Activated naive CD8-positive, alpha-beta T cell treated with anti-CD3 and anti-CD28 coated beads, Interleukin-2, amount 10 ng/mL, durations not matched to agents 7 days and 5 days (primary cell): ENCODE results near the gene PXN. TPM values are rescaled to one million over a fixed set of nuclear protein-coding genes. Genes with fewer than 3 reads are reported as not detected.

Experiments used
- ATAC-seq: fragments of 150-1000 bp; cut with Tn5 transposase; one replicate; pipeline ENCODE4 v1.10.0; 2021; ENCODE audit warnings: low read depth, moderate library complexity
- POLR2A ChIA-PET: fragments of 350-600 bp; sonication (Branson Sonifier 250); formaldehyde crosslinking; loops from one replicate; lab custom pipeline; 2021; ENCODE audit warnings: antibody characterized with exemption; lab: Charles Lee
- DNase-seq: peaks from one replicate; pipeline ENCODE4 v3.0.0; 2021
- H3K27ac Mint-ChIP-seq: one replicate; pipeline ENCODE4 v1.8.0; 2022; ENCODE audit warnings: mild to moderate bottlenecking, mixed read lengths
- H3K27me3 Mint-ChIP-seq: one replicate; pipeline ENCODE4 v1.8.0; 2022; ENCODE audit warnings: mild to moderate bottlenecking, moderate library complexity, mixed read lengths
- H3K36me3 Mint-ChIP-seq: one replicate; pipeline ENCODE4 v1.8.0; 2021; ENCODE audit warnings: mild to moderate bottlenecking, mixed read lengths
- H3K4me1 Mint-ChIP-seq: one replicate; pipeline ENCODE4 v1.8.0; 2021; ENCODE audit warnings: mixed read lengths
- H3K4me3 Mint-ChIP-seq: one replicate; pipeline ENCODE4 v1.8.0; 2022; ENCODE audit warnings: mild to moderate bottlenecking, moderate library complexity, mixed read lengths
- H3K9me3 Mint-ChIP-seq: one replicate; pipeline ENCODE4 v1.8.0; 2021; ENCODE audit warnings: mixed read lengths
- total RNA-seq, 2 experiments: library from RNA; stranded (reverse); gene quantifications; one replicate each; pipeline ENCODE4 v1.2.3, GENCODE V29; 2021

PXN gene
- total RNA-seq, 2 experiments from 2014 or later = 89.0 to 94.7 TPM

DNA sequence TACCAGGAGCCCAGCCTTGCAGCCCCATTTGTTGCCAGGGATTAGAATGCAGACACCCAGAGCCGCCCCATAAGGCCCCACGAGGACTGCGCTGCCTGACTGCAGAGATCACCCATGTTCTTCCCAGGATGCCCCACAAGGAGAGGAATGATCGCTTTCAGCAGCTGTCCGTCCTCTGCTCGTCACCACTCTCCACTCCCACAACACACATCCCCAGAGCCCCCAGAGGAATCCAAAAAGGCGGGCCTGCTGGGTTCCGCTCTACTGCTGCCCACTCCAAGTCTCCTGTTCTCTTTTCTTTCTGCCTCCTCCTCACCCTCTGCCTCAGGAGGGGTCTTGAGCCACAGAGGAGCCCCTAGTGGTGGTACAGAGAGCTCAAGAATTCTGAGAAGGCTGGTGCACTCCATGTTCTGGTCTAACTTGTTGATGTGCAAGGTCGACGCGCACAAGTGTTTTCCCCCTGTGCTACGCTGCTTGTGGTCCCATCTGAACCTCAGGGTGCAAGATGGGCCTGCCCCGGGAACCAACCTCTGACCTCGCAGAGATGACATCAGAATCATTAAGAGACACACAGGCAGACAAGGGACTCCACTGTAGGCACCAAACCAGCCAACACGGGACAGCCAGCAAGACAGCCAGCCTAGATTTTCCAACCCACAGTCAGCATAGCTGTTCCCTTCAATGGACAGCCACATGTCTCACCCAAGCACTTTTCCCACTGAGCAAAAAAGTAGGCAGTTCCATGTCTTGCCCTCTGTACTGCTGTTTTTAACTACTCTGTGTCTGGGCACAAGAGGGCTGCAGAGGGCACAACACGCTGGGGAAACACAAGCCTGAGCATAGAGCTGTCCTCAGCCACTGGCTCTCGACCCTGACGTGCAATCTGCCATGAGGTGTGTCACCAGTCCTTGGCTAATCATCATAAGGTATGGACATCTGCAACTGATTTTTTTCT lies 29.9 kb downstream of the PXN start:
- Mint-ChIP-seq H3K27me3 (no peaks in the 10 kb centered on the region), H3K36me3 (peaks cover 5% of the 10 kb centered on the region), H3K27ac (no peak overlapping the region), H3K9me3 (no peaks in the 10 kb centered on the region), H3K4me3 (no peak overlapping the region), H3K4me1 (peaks cover 47% of the 10 kb centered on the region)
- ATAC-seq = no peak
- DNase-seq = no peak
- POLR2A ChIA-PET = interaction anchor here (0.8 to 2.6 kb wide), 4 partner anchors 12 to 56 kb away, joined by 3 to 16 read pairs (median 4); partner anchors contain the start of genes RNU4-2 and RPLP0

DNA sequence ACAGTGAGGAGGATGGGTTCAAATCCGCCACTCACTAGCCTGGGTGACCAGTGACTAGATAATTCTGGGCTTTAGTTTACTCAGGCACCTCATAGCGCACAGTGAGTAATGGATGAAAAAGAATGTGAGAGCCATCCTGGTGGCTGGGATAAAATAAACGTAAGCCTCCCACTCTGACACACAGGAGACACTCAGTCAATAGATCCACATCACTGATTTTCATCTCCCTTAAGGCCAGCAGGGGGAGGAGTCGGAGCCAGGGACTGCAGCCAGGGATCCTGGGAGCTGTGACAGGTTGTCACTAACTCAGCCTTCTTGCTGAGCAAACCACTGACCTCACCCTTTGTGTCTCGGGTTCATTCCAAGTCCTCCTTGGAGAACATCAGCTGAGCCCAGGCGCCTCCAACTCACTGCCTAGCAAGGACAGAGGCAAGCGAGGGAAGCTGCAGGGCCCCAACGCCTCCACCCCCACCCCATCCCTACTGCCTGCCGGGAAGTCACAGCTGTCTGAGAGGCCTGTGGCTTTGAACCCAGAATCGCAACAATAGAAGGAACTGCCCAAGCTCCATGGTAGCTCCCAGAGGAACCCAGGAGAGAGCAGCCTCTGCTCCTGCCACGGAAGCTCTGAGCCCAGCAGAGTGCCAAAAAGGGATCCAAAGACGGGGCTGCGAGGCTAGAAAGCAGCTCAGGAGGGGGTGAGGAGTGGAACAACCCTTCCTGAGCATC lies 30.7 kb downstream of the PXN start:
- Mint-ChIP-seq H3K4me3 (no peak overlapping the region), H3K27ac (no peak overlapping the region), H3K27me3 (no peaks in the 10 kb centered on the region), H3K9me3 (no peaks in the 10 kb centered on the region), H3K36me3 (peaks cover 5% of the 10 kb centered on the region), H3K4me1 (peaks cover 47% of the 10 kb centered on the region)
- DNase-seq = no peak
- POLR2A ChIA-PET = interaction anchor here (0.8 to 2.6 kb wide), 4 partner anchors 13 to 57 kb away, joined by 3 to 16 read pairs (median 4); partner anchors contain the start of genes RNU4-2 and RPLP0
- ATAC-seq = no peak

DNA sequence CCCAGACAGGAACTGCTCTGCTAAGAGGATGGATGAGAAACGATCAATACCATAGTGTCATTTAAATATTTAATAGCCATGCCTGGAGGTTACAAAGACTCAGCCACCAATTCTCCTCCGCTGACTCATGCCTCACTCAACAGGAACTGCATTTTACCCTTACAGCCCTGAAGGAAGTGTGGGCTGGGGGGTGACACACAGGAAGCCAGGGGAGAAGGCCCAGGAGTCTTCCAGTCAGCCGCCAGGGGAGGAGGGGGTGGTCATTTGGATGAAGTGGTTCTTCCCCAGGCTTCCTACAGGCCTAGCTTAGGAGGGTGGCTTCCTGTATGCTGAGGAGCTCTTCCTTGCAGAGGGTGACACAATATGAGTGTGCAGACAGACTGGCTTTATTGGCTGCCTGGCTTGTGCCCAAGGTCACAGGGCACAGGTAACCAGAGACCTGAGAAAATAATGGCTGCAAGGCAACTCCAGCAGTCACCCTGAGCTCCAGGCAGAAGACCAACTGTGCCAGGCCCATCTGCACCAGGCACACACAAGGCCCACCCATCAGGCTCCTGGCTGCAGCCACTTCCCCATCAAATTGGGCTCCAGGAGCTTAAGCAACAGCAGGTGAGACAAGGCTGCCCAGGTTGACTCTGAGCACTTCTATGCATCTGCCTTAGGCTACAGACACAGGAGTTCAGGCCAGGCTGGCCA lies 34.1 kb downstream of the PXN start:
- Mint-ChIP-seq H3K9me3 (no peaks in the 10 kb centered on the region), H3K27me3 (no peaks in the 10 kb centered on the region), H3K36me3 (peaks cover 5% of the 10 kb centered on the region), H3K4me3 (peak overlapping the region; percentile 80), H3K4me1 (peaks cover 64% of the 10 kb centered on the region), H3K27ac (peak overlapping the region; percentile 88)
- ATAC-seq = peak; percentile 78
- peak; percentile 59 for DNase-seq
- POLR2A ChIA-PET = interaction anchor here (1.0 to 9.7 kb wide), 8 partner anchors 8 to 207 kb away, joined by 6 to 202 read pairs (median 17); partner anchors contain the start of genes COX6A1, PXN, RNU4-1 and RNU4-2

DNA sequence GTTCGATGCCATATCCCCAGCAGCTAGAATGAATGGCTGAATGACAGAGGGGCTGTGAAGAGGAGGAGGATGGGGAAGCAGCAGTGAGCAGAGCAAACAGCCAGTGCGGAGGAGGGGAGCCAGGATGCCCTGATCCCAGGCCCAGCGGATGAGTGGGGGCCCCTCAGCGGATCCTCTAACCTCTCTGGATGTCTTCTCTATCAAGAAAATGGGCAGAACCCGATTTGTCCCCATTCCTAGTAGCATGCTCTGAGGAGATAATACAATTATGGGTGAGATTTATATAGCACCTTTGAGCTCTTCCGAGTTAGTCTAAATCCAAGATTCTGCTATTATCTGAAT lies 34.6 kb downstream of the PXN start:
- peaks cover 5% of the 10 kb centered on the region for H3K36me3 Mint-ChIP-seq

DNA sequence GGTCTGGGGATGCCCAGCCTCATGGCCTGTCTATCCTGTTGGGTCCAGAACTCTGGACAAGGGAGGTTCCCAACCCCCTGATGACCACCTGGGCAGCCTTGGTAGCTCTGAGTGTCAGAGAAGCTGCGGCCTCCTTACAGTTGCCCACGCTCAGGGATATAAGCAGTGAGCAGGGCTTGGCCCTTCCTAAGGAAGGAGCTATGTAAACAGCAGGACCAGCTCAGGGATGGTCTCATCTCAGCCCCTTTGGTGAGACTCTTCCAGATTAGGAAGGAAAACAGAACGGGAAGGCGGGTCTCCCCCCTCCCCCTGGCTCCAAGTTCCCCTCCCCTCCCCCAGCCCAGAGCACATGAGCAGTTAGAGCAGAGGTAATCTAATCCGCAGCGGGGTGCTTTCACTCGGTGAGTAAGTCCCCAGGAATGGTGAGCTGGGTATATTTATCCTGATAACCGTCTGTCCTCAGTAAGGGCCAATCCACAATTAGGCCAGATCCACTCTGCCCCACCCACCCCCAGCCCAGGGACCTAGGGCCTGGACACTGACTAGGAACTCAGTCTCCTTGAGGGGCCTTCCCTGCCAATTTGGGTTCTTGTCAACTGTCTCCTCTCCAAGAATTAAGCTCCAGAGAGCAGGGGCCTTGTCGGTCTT lies 35.1 kb downstream of the PXN start:
- peaks cover 3% of the 10 kb centered on the region for H3K36me3 Mint-ChIP-seq
- H3K27me3 Mint-ChIP-seq = no peaks in the 10 kb centered on the region
- H3K27ac Mint-ChIP-seq = peak overlapping the region; percentile 88
- DNase-seq = no peak
- ATAC-seq = no peak
- peak overlapping the region; percentile 80 for H3K4me3 Mint-ChIP-seq
- peaks cover 68% of the 10 kb centered on the region for H3K4me1 Mint-ChIP-seq
- POLR2A ChIA-PET = interaction anchor here (1.0 to 9.7 kb wide), 7 partner anchors 9 to 208 kb away, joined by 6 to 202 read pairs (median 27); partner anchors contain the start of genes COX6A1, PXN, RNU4-1 and RNU4-2
- no peaks in the 10 kb centered on the region for H3K9me3 Mint-ChIP-seq

More for the DNA sequence above, 34.6 kb downstream of the PXN start:
- Mint-ChIP-seq H3K27me3 (no peaks in the 10 kb centered on the region), H3K27ac (peak overlapping the region; percentile 88), H3K4me1 (peaks cover 66% of the 10 kb centered on the region), H3K9me3 (no peaks in the 10 kb centered on the region), H3K4me3 (peak overlapping the region; percentile 80)
- POLR2A ChIA-PET = interaction anchor here (1.0 to 9.7 kb wide), 7 partner anchors 9 to 207 kb away, joined by 6 to 202 read pairs (median 27); partner anchors contain the start of genes COX6A1, PXN, RNU4-1 and RNU4-2
- DNase-seq = no peak
- no peak for ATAC-seq

DNA sequence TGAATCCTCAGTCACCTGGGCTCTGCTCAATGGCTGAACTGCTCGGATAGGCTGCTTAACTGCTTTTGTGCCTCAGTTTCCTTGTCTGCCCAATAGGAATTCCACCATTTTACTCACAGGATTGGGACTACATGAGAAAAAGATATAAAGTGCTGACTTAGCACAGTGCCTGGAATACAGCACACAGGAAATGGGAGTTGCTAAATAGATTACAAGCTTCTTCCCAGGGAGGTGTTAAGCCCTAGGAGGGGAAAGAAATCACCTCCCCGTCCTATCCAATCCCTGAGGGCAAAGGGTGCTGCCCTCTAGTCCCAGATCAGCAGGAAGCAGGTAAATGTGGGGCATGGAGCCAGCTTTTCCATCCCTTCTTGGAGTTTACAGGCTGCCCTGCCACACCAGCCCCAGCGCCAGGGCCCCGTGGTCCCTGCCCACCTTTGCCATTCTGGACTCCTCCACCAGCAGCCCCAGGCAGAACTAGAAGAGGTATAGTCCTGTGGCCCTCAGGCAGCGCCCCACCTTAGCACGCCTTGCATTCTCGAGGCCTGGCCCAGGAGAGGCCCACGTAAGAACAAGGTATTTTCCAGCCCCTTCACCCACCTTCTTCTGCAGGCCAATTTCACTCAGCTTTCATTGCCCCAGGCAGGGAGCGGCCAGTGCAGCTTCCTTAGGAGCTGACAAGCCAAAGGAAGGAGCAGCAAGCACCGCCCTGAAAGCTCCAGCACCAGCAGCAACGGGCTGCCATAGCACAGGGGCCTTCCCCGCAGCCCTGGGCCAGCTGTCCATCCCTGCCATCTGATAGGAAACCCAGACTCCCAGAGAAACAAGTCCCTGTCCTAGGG lies 35.8 kb downstream of the PXN start:
- DNase-seq = no peak
- peak overlapping the region; percentile 8 for H3K4me3 Mint-ChIP-seq
- no peak overlapping the region for H3K27ac Mint-ChIP-seq
- POLR2A ChIA-PET = interaction anchor here (2.2 to 9.7 kb wide), 5 partner anchors 10 to 62 kb away, joined by 6 to 202 read pairs (median 107); partner anchors contain the start of genes PXN, RNU4-1, RNU4-2 and RPLP0
- no peaks in the 10 kb centered on the region for H3K27me3 Mint-ChIP-seq
- peaks cover 3% of the 10 kb centered on the region for H3K36me3 Mint-ChIP-seq
- H3K9me3 Mint-ChIP-seq = no peaks in the 10 kb centered on the region
- H3K4me1 Mint-ChIP-seq = peaks cover 73% of the 10 kb centered on the region
- ATAC-seq = no peak

DNA sequence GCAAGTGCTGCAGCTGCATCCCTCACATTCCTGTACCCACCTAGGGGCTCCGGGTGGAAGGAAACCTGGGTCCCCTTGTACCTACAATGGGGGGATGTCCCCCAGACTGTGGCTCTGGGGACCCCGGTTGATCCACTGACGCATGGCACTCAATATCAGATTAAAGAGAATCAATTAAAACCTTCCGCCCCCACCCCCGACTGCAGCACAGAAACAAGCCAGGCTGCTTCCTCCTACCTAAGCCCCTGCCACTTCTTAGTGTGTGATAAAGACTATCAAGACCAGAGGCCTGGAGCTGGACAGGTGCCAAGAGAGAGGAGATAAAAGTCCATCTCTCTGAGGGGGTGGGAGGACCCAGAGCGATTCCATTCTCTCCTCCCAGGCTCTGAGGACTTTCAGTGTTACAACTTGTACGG lies 36.5 kb downstream of the PXN start:
- Mint-ChIP-seq H3K27me3 (no peaks in the 10 kb centered on the region), H3K4me3 (no peak overlapping the region), H3K9me3 (no peaks in the 10 kb centered on the region), H3K36me3 (peaks cover 3% of the 10 kb centered on the region), H3K4me1 (peaks cover 69% of the 10 kb centered on the region), H3K27ac (peak overlapping the region; percentile 51)
- DNase-seq = no peak
- ATAC-seq = no peak
- POLR2A ChIA-PET = interaction anchor here (4.3 to 9.7 kb wide), 5 partner anchors 23 to 62 kb away, joined by 27 to 202 read pairs (median 107); partner anchors contain the start of genes PXN, RNU4-1, RNU4-2 and RPLP0

DNA sequence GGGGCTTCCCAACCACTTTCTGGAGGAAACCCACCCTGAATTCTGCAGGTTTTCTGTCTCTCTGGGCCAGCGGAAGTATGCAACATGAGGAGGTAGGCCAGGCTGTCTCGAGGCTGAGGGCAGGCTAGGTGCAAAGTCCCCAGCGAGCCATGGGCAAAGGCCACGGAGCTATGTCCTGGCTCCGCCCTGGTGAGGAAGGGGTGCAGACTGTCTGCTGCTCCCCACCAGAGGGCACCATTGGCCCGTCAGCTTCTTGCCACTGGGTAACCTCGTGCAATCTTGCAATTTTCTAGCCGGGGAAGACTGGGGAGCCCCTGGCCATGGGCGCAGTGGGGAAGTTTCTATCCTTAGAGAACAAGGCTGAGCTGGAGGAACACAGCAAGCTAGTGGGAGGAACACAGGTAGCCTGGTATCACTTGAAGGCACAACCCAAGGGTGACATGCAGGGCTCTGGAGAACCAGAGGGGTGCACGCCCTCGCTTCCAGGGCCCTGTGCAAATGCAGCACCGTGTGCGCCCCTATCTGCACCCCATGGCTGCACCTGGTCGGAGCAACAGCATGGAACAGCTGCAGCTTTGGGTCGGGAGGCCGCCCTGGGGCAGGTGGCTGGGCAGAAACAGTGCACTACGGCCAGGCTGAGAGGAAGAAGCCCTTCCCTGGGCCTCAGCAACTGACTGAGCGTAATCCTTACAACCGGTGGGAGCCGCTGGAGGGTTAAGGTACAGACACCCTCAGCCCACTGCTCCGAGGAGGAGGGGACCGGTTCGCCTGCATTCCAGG lies 37.0 kb downstream of the PXN start:
- H3K4me1 Mint-ChIP-seq = peaks cover 65% of the 10 kb centered on the region
- peak overlapping the region; percentile 58 for H3K4me3 Mint-ChIP-seq
- peak overlapping the region; percentile 51 for H3K27ac Mint-ChIP-seq
- no peaks in the 10 kb centered on the region for H3K27me3 Mint-ChIP-seq
- peaks cover 2% of the 10 kb centered on the region for H3K36me3 Mint-ChIP-seq
- H3K9me3 Mint-ChIP-seq = no peaks in the 10 kb centered on the region
- DNase-seq = peak; percentile 89
- ATAC-seq = peak; percentile 69
- POLR2A ChIA-PET = interaction anchor here (4.8 to 9.7 kb wide), 4 partner anchors 24 to 63 kb away, joined by 62 to 202 read pairs (median 153); partner anchors contain the start of genes PXN, RNU4-1, RNU4-2 and RPLP0

DNA sequence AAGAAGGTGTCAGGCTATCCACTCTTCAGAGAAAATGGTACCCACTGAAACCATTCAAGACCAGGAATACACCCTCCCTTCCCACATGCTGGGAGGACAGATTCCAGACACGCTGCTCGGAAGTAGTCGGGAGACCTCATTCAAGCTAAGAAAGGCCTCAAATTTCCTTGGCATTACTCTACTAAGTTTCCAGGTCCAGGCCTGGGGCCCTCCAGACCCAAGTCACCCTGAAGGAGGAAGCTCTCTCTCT lies 37.6 kb downstream of the PXN start:
- Mint-ChIP-seq H3K27ac (peak overlapping the region; percentile 51), H3K4me3 (peak overlapping the region; percentile 58), H3K27me3 (no peaks in the 10 kb centered on the region), H3K9me3 (no peaks in the 10 kb centered on the region), H3K36me3 (peaks cover 5% of the 10 kb centered on the region), H3K4me1 (peaks cover 63% of the 10 kb centered on the region)
- no peak for ATAC-seq
- POLR2A ChIA-PET = interaction anchor here (4.8 to 9.7 kb wide), 4 partner anchors 24 to 63 kb away, joined by 62 to 202 read pairs (median 153); partner anchors contain the start of genes PXN, RNU4-1, RNU4-2 and RPLP0
- no peak for DNase-seq

DNA sequence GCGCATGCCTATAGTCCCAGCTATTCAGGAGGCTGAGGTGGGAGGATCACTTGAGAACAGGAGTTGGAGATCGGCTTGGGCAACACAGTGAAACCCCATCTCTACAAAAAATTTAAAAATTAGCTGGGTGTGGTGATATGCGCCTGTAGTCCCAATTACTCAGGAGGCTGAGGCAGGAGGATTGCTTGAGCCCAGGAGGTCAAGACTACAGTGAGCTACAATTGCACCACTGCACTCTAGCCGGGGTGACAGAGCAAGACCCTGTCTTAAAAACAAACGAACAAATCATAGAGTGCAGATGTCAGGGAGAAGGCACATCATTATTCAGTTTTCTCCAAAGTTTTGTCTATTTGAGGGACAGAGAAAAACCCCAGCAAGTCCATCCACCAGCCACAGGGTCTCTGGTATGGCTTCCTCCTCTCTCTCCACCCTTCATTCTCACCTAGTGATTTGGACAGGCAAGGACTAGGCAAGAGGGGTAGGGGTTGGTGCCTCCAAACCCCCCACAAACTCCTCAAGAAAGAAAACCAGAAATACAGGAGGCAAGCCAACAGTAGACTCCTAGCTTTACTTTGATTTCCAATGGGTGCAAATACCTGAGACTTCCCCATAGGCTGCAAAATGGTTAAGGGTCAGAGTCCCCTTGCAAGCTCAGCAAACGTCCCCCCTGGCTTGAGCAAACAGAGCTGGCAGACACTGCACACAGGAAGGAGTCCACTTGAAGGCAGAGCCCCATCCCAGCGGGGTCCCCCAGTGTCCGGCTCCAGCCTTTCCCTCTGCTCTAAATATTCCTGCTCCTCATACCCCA lies 38.1 kb downstream of the PXN start:
- POLR2A ChIA-PET = interaction anchor here (4.8 to 9.7 kb wide), 4 partner anchors 25 to 64 kb away, joined by 62 to 202 read pairs (median 153); partner anchors contain the start of genes PXN, RNU4-1, RNU4-2 and RPLP0
- Mint-ChIP-seq H3K4me1 (peaks cover 60% of the 10 kb centered on the region), H3K4me3 (no peak overlapping the region), H3K9me3 (no peaks in the 10 kb centered on the region), H3K36me3 (peaks cover 8% of the 10 kb centered on the region), H3K27me3 (no peaks in the 10 kb centered on the region), H3K27ac (no peak overlapping the region)
- ATAC-seq = no peak
- no peak for DNase-seq
